Fibroblast of pulmonary artery (primary cell): ENCODE results near the gene KCNAB2.

Experiments used
- DNase-seq: peaks from one replicate; pipeline ENCODE4 v3.0.0-alpha.2; 2010; ENCODE audit warnings: low read depth
- H3K4me3 ChIP-seq: replicated peaks from 2 replicates; pipeline ENCODE4 v1.5.1; 2011; ENCODE audit warnings: low read depth, mild to moderate bottlenecking, control low read depth, low read length, moderate library complexity
- CTCF ChIP-seq: IDR thresholded peaks from 2 replicates; pipeline ENCODE4 v1.5.1; 2011; ENCODE audit warnings: mild to moderate bottlenecking, control low read depth, low read length, inconsistent platforms; ENCODE audit errors: missing control alignments

KCNAB2 gene

GRCh38 chr1:6096243-6097116 is 50.8 kb downstream of the KCNAB2 start:
- no peak for TF ChIP-seq CTCF
- H3K4me3 ChIP-seq, result no peak overlapping the region
- DNase-seq, result no peak

- TF ChIP-seq CTCF, result no peak
- no peak for DNase-seq
These were observed 51.5 kb downstream of the KCNAB2 start for GRCh38 chr1:6097117-6097595.

GRCh38 chr1:6097824-6098223 is 52.1 kb downstream of the KCNAB2 start:
- no peak overlapping the region for H3K4me3 ChIP-seq
- TF ChIP-seq CTCF, result no peak
- DNase-seq, result no peak

More at GRCh38 chr1:6097117-6097595, 51.5 kb downstream of the KCNAB2 start:
- H3K4me3 ChIP-seq, result no peak overlapping the region

GRCh38 chr1:6098303-6099215 is 52.9 kb downstream of the KCNAB2 start:
- DNase-seq, result peak; percentile 66
- no peak overlapping the region for H3K4me3 ChIP-seq
- TF ChIP-seq CTCF, result no peak

GRCh38 chr1:6099297-6099696 is 53.6 kb downstream of the KCNAB2 start:
- no peak for DNase-seq
- H3K4me3 ChIP-seq, result no peak overlapping the region
- TF ChIP-seq CTCF, result no peak

- DNase-seq, result peak; percentile 4
- TF ChIP-seq CTCF, result no peak
- H3K4me3 ChIP-seq, result no peak overlapping the region
These were observed 54.4 kb downstream of the KCNAB2 start for GRCh38 chr1:6099787-6100765.
